GM19025 (cell line): ENCODE measurements around the gene TNIP3.

Experiments
- ATAC-seq: cut with Tn5 transposase; IDR thresholded peaks from one replicate; pipeline ENCODE4 v1.9.1; 2021; ENCODE audit warnings: mild to moderate bottlenecking, low read depth, moderate library complexity; ENCODE audit not compliant: unreplicated experiment

Gene TNIP3

GRCh38 chr4:121140716-121141460 is 23.2 kb downstream of the TNIP3 start:
- ATAC-seq: no peak

- ATAC-seq: peak; percentile 58
Measured at GRCh38 chr4:121139533-121140222, 24.4 kb downstream of the TNIP3 start.

GRCh38 chr4:121138039-121138825 is 25.9 kb downstream of the TNIP3 start:
- ATAC-seq: no peak

DNA sequence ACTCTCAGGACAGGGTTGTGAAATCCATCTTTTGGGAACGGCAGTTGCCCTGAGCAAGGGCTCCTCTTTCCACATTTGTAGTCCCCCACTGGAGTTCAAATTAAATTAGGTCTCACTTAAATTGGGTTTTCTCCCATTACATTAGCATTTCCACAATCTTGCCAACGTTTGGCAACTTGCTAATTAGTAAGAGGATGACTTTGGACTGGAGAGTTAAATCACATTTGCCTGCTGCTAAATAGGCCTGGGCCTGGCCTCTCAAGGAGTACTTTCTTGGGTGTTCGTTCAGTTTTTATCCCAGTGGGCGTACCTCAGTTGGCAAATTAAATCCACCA is 33.8 kb downstream of the TNIP3 start:
- no peak for ATAC-seq

- ATAC-seq: no peak
Measured at GRCh38 chr4:121129606-121130325, 34.4 kb downstream of the TNIP3 start.

- ATAC-seq: no peak
Measured at GRCh38 chr4:121127100-121127499, 37.0 kb downstream of the TNIP3 start.

DNA sequence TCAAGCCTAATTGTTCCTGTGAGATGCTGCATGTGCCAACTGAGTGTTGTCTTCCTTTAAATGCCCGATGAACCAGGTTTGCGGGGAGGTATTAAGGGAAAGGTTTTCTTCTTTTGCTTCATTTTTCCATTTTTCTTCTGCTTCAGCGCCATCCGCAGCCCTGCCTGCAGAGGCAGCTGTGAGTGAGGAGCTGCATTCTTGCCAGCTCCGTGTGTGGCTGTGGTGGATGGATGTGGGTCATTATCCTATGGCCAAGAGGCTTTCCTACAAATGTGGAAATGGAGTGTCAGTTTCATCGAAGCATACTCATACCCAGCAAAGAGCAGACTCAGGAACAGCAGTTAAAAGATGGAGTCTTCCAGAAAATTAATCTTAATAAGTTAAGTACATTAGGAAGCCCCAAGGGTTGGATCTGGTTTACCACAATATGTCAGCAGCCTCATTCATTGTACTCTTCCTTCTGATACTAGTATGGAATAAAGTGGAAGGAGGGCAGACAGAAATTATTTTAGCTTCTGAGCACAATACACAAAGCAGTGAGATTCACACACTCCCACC is 37.6 kb downstream of the TNIP3 start:
- no peak for ATAC-seq

DNA sequence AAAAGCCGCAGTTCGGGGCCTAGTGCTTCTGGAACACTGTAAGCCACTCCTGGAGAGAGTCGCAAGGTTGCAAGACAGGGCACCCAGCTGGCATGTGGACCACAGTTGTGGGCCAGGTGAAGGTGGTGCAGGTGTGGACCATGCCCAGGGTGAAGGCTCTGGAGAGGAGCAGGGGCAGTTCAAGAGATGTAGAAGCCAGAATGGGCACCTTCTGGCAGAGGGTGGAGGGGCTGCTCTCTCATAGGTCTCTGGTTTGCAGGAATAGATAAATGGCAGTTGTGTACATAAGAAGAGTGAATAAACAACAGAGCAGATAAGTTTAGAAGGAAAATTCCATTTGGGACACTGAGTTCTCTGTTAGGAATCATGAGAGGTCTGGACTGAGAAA is 38.6 kb downstream of the TNIP3 start:
- no peak for ATAC-seq

DNA sequence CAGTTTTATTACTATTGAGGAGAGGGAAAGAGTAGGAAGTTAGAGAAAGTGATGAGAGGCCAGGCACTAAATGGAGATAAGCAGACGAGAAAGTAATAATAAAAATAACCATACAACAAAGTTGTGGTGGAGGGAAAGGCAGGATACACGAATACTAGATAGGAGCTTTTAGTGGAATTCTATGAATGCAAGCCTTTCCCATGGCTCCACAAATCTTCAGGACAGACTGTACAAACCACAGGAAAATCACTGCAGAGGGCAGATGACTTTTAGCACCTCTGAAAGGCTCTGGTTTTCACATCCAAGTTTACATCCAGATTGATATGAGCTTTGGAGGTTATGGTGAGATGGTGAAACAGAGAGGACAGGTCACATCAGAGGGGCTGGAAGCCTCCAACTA is 41.5 kb downstream of the TNIP3 start:
- no peak for ATAC-seq

- ATAC-seq: no peak
Measured at GRCh38 chr4:121119715-121120114, 44.4 kb downstream of the TNIP3 start.

DNA sequence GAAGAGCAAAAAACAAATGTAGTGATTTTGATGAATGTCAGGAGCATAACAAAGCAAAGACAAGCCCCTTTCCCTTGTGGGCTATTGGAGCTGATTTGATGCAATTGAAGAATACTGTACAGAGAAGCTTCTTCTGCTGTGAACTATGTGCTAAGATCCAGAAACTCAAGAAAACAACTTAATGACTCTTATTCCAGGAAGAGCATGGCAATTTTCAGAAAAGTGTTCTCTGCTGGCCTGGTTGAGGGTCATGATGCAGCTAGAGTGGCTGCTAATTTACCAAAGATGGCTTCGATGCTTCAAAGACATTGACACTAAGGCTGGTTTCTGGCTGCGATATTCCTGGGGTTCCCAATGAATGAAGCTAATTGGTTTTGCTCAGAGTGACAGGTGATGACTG is 45.8 kb downstream of the TNIP3 start:
- ATAC-seq: no peak

DNA sequence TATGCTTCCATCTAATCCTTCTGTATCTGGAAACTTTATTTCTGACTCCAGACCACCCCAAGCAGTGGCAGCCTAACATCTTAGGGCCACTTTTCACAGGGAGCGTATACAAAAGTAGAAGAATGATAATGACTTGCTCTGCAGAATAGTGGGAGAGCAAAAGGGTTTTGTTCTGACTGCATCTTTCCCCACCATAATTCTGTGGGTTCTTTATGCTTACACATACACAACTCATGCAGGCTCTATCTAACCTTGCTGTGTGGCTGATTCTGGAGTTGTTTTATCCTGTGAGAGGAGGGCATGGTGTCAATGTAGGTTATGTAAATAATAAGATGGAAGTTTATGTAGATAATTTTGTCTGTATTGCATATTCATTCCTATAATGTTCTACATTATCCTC is 49.4 kb downstream of the TNIP3 start:
- no peak for ATAC-seq

DNA sequence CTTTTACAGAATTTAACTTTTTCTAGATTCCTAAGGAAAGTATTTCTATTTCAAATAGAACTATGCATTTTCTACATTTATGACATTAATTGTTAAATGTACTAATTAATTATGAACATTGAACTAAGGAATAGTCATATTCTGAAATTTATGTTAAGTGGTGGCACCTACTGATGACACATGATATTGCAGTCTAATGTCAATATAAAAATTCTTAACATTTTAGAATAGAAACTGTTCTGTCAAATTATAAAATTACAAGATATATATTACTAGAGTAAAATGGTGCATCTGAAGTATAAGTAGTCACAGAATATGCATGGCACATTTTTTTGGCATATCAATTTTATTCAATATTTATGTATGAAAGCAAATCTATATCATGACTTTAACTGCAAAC is 51.6 kb downstream of the TNIP3 start:
- no peak for ATAC-seq

DNA sequence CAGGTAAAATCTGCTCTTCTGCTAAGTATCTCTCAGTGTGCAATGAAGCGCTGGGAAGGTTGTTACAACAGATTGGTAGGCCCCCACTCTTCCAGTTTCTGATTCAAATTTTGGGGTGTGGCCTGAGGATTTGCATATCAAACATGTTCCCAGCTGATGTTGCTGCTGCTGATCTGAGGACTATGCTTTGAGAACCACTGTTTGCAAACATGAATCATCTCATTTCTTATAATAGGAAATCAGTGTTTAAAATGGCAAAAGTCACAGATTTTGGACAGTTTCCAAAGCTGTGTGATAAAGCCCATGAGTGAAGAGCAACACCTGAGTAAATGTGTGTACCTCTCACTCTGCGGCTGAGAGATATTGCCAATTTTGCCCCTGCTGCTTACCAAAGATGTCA is 55.6 kb downstream of the TNIP3 start:
- ATAC-seq: no peak

- no peak for ATAC-seq
Measured at GRCh38 chr4:121107507-121107906, 56.6 kb downstream of the TNIP3 start.

- ATAC-seq: no peak
Measured at GRCh38 chr4:121100093-121100775, 63.9 kb downstream of the TNIP3 start.

DNA sequence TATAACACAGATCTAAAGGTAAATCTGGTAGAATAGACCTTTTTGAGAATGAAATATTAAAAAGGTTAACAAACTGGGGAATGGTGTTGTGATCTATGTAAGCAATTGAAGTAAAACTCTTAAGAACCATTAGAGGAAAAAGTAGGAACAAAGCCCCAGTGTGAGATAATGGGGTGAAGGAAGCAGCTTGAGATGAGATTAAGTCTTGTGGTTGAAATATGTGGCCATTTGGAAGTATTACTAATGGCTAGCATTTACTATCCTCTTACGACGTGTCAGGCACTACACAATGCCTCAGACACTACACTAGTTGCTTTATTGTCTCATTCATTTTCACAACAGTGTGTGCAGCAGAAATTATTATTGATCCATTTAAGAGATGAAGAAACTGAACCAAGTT is 65.9 kb downstream of the TNIP3 start:
- no peak for ATAC-seq

DNA sequence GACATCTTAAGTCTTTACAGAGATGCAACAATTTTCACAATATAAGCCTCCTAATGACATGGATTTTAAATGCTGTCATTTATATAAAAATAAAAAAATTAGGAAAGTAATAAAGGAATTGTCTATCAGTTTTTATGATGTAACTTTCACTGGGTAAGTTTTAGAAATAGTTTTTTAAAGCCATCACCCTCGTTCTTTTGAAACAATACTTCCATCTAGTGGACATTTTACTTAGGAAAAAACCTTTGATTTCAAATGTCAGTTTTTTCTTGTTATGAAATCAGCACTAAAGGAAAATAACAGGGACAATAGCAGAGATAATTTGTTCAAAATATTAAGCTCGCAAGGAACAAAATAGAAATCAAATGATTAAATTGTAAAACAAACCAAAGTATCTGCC is 67.5 kb downstream of the TNIP3 start:
- ATAC-seq: no peak

DNA sequence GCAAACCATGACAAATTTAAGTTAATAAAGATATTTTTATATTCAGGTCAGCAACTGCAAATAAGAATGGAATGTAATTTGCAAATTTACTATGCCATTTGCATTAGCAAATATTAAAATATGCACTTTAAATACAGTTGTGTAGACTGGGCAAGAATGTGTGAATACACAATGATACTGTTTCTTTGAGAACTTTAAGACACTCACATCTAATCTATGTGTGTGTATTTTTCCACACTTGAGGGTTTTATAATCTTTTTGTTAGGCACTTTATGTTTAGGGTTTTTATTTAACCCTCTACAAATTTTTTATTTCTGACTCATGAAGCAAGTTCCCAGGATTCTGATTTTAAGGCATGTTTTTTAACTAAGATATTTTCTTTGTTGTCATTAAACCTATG is 67.9 kb downstream of the TNIP3 start:
- no peak for ATAC-seq

DNA sequence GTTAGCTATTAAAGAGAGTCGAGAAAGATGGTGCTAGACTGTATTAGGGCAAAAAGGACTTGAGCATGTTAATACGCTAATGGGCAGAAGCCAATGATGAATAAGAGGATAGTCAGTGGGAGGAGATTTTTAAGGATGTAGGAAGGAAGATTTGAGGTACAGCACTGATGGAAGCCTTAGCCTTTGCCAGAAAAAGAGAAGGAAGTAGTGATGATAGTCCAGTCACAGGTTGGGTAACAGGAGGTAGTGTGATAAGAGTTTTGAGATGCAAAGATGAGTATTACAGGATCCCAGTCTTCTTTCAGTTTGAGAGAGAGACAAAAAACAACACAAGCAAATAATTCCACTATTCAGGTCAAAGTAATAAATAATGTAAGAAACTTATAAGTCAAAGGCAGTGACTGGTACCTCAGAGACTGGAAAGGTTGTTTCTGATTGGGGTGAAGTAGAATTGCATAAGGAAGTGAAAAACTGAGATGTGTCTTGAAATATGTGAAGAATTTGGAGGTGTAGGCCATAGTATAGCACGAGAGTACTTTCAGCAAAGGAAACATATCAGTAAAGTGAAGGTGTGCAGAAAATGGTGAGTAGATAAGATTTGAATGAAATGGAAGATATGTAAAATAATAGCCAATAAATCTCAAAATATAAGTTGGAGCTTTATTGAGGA is 69.7 kb downstream of the TNIP3 start:
- ATAC-seq: no peak
